Measurements from ENCODE around the gene NAALADL2. TPM values are rescaled to one million over a fixed set of nuclear protein-coding genes. Genes with fewer than 3 reads are reported as not detected.
A peak's percentile ranks its signal among the peaks of the same experiment; 100 is the strongest.

The NAALADL2 gene
- polyA plus RNA-seq, 1 donor, result 6.5 TPM

- DNase-seq, result no peak
- Histone ChIP-seq H3K9me3 (ENCODE audit: control insufficient read depth, low read depth, low read length) (no peaks in the 10 kb centered on the region), H3K36me3 (ENCODE audit: control insufficient read depth, insufficient read depth, low read length) (no peaks in the 10 kb centered on the region), H3K27ac (ENCODE audit: low read length) (no peak overlapping the region), H3K27me3 (ENCODE audit: control insufficient read depth, insufficient read depth, low read length) (no peaks in the 10 kb centered on the region), H3K4me1 (ENCODE audit: control insufficient read depth, insufficient read depth, low read length) (no peaks in the 10 kb centered on the region), H3K4me3 (ENCODE audit: low read length) (no peak overlapping the region)
- WGBS (ENCODE audit: insufficient coverage, low lambda C conversion rate), result 100% methylated on average over 2 of the region's 7 CpGs
Observed at GRCh38 chr3:174884776-174885568, 25.8 kb downstream of the NAALADL2 start.

DNA sequence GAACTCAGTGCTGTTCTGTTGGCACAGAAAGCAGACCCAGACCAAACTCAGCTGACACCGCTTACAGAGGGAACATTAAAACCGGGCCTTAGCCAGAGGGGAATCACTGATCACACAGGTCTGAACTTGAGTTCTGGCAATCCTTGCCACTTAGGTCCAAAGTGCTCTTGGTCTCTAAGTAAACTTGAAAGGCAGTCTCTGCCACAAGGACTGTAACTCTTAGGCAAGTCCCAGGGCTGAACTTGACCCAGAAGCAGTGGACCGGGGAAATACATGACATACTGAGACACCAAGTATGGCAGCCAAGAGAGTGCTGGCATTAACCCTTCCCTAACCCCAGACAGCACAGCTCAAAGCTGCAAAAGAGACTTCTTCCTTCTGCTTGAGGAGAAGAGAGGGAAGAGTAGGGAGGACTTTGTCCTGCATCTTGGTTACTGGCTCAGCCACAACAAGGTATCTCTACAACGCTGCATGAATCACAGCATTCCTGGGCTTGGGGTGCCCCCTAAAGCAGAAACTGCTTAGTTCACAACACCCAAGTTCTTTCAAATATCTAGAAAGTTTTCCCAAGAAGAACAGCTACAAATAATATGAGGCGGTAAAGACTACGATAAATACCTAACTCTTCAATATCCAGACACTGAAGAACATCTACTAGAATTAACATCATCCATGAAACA, 32.5 kb downstream of the NAALADL2 start:
- WGBS (ENCODE audit: insufficient coverage, low lambda C conversion rate), result no CpG with 5 or more reads among the region's 6 CpGs
- Histone ChIP-seq H3K27ac (ENCODE audit: low read length) (no peak overlapping the region), H3K4me3 (ENCODE audit: low read length) (no peak overlapping the region), H3K4me1 (ENCODE audit: control insufficient read depth, insufficient read depth, low read length) (no peaks in the 10 kb centered on the region), H3K36me3 (ENCODE audit: control insufficient read depth, insufficient read depth, low read length) (no peaks in the 10 kb centered on the region), H3K27me3 (ENCODE audit: control insufficient read depth, insufficient read depth, low read length) (no peaks in the 10 kb centered on the region), H3K9me3 (ENCODE audit: control insufficient read depth, low read depth, low read length) (peaks cover 8% of the 10 kb centered on the region)
- DNase-seq, result peak; percentile 4 to 14

- Histone ChIP-seq H3K4me1 (ENCODE audit: control insufficient read depth, insufficient read depth, low read length) (no peaks in the 10 kb centered on the region), H3K9me3 (ENCODE audit: control insufficient read depth, low read depth, low read length) (no peaks in the 10 kb centered on the region), H3K36me3 (ENCODE audit: control insufficient read depth, insufficient read depth, low read length) (no peaks in the 10 kb centered on the region), H3K4me3 (ENCODE audit: low read length) (no peak overlapping the region), H3K27ac (ENCODE audit: low read length) (no peak overlapping the region), H3K27me3 (ENCODE audit: control insufficient read depth, insufficient read depth, low read length) (no peaks in the 10 kb centered on the region)
- DNase-seq, result no peak
Observed at GRCh38 chr3:174907027-174907426, 47.9 kb downstream of the NAALADL2 start.

- 100% methylated on average over 3 of the region's 4 CpGs for WGBS (ENCODE audit: insufficient coverage, low lambda C conversion rate)
- no peaks in the 10 kb centered on the region for H3K4me1 ChIP-seq (ENCODE audit: control insufficient read depth, insufficient read depth, low read length)
- DNase-seq, result no peak
- no peaks in the 10 kb centered on the region for H3K9me3 ChIP-seq (ENCODE audit: control insufficient read depth, low read depth, low read length)
- H3K4me3 ChIP-seq (ENCODE audit: low read length), result no peak overlapping the region
- H3K36me3 ChIP-seq (ENCODE audit: control insufficient read depth, insufficient read depth, low read length), result no peaks in the 10 kb centered on the region
- no peak overlapping the region for H3K27ac ChIP-seq (ENCODE audit: low read length)
- H3K27me3 ChIP-seq (ENCODE audit: control insufficient read depth, insufficient read depth, low read length), result no peaks in the 10 kb centered on the region
Observed at GRCh38 chr3:174907628-174908407, 48.7 kb downstream of the NAALADL2 start.

DNA sequence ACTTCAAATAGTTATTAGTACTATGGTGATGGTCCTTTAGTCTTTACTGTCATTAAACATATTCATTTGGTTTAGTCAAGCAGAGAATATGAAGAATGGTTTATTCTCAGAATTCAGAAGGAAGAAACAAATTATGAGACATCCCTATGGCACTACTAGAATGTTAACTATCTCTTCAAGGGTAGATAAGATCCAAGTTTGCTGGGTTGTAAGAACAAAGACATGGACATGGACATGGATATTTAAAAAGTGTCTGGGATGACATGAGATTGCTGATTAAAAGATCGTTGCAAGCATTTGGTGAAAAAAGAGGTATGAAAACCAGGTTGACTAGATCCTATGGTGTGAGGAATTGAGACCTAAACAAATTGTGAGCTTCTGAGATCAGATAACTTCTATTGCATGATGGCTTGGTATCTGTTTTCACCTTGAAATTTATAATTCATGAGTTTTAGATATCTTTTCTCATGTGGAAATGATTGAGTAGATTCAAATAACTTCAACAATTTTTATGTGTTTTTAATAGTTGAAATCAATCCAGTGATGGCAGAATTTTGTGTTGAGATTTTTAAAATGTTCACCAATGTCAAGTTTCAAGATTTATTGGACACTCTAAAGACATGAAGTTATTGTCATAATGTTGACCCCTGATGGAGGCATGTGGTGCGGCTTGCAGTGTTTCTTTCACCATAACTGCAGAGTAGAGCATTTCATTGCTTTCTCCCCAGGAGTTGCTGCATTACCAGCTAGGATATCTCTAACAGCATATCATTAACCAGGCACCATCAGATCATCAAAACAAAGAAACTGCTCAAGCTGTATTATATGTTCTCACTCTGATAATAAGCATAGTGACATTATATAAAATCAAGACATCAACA, 72.6 kb downstream of the NAALADL2 start:
- no peak for DNase-seq
- H3K4me1 ChIP-seq (ENCODE audit: control insufficient read depth, insufficient read depth, low read length), result no peaks in the 10 kb centered on the region
- WGBS (ENCODE audit: insufficient coverage, low lambda C conversion rate), result 0% methylated on average over 2 of the region's 2 CpGs

GRCh38 chr3:174936590-174936989, 77.5 kb downstream of the NAALADL2 start:
- Histone ChIP-seq H3K27me3 (ENCODE audit: control insufficient read depth, insufficient read depth, low read length) (no peaks in the 10 kb centered on the region), H3K9me3 (ENCODE audit: control insufficient read depth, low read depth, low read length) (no peaks in the 10 kb centered on the region), H3K36me3 (ENCODE audit: control insufficient read depth, insufficient read depth, low read length) (no peaks in the 10 kb centered on the region), H3K4me3 (ENCODE audit: low read length) (no peak overlapping the region), H3K4me1 (ENCODE audit: control insufficient read depth, insufficient read depth, low read length) (no peaks in the 10 kb centered on the region), H3K27ac (ENCODE audit: low read length) (no peak overlapping the region)
- DNase-seq, result no peak
- WGBS (ENCODE audit: insufficient coverage, low lambda C conversion rate), result 100% methylated on average over 1 of the region's 4 CpGs

More for the DNA sequence above, 72.6 kb downstream of the NAALADL2 start:
- Histone ChIP-seq H3K9me3 (ENCODE audit: control insufficient read depth, low read depth, low read length) (no peaks in the 10 kb centered on the region), H3K4me3 (ENCODE audit: low read length) (no peak overlapping the region), H3K27ac (ENCODE audit: low read length) (no peak overlapping the region), H3K27me3 (ENCODE audit: control insufficient read depth, insufficient read depth, low read length) (no peaks in the 10 kb centered on the region), H3K36me3 (ENCODE audit: control insufficient read depth, insufficient read depth, low read length) (no peaks in the 10 kb centered on the region)

GRCh38 chr3:174937478-174937877, 78.3 kb downstream of the NAALADL2 start:
- Histone ChIP-seq H3K27me3 (ENCODE audit: control insufficient read depth, insufficient read depth, low read length) (no peaks in the 10 kb centered on the region), H3K4me3 (ENCODE audit: low read length) (no peak overlapping the region), H3K4me1 (ENCODE audit: control insufficient read depth, insufficient read depth, low read length) (no peaks in the 10 kb centered on the region), H3K27ac (ENCODE audit: low read length) (no peak overlapping the region), H3K36me3 (ENCODE audit: control insufficient read depth, insufficient read depth, low read length) (no peaks in the 10 kb centered on the region), H3K9me3 (ENCODE audit: control insufficient read depth, low read depth, low read length) (no peaks in the 10 kb centered on the region)
- DNase-seq, result no peak

GRCh38 chr3:174938102-174938501, 79.0 kb downstream of the NAALADL2 start:
- Histone ChIP-seq H3K27me3 (ENCODE audit: control insufficient read depth, insufficient read depth, low read length) (no peaks in the 10 kb centered on the region), H3K27ac (ENCODE audit: low read length) (no peak overlapping the region), H3K4me1 (ENCODE audit: control insufficient read depth, insufficient read depth, low read length) (no peaks in the 10 kb centered on the region), H3K36me3 (ENCODE audit: control insufficient read depth, insufficient read depth, low read length) (no peaks in the 10 kb centered on the region), H3K4me3 (ENCODE audit: low read length) (no peak overlapping the region), H3K9me3 (ENCODE audit: control insufficient read depth, low read depth, low read length) (no peaks in the 10 kb centered on the region)
- no peak for DNase-seq
- 67% methylated on average over 3 of the region's 4 CpGs for WGBS (ENCODE audit: insufficient coverage, low lambda C conversion rate)

DNA sequence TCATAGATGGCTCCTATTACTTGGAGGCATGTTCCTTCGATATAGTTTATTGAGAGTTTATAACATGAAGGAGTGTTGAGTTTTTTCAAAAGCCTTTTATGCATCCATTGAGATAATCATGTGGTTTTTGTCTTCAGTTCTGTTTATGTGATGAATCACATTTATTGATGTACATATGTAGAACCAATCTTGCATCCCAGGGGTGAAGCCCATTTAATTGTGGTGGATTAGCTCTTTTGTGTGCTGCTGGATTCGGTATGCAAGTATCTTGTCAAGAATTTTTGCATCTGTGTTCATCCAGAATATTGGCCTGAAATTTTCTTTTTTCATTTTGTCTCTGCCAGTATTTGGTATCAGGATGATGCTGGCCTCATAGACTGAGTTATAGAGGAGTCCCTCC, 81.0 kb downstream of the NAALADL2 start:
- no peaks in the 10 kb centered on the region for H3K27me3 ChIP-seq (ENCODE audit: control insufficient read depth, insufficient read depth, low read length)
- WGBS (ENCODE audit: insufficient coverage, low lambda C conversion rate), result no CpG with 5 or more reads among the region's 2 CpGs

GRCh38 chr3:174945276-174945675, 86.1 kb downstream of the NAALADL2 start:
- Histone ChIP-seq H3K27ac (ENCODE audit: low read length) (no peak overlapping the region), H3K27me3 (ENCODE audit: control insufficient read depth, insufficient read depth, low read length) (no peaks in the 10 kb centered on the region), H3K36me3 (ENCODE audit: control insufficient read depth, insufficient read depth, low read length) (no peaks in the 10 kb centered on the region), H3K4me1 (ENCODE audit: control insufficient read depth, insufficient read depth, low read length) (no peaks in the 10 kb centered on the region), H3K9me3 (ENCODE audit: control insufficient read depth, low read depth, low read length) (no peaks in the 10 kb centered on the region), H3K4me3 (ENCODE audit: low read length) (no peak overlapping the region)
- DNase-seq, result no peak
- WGBS (ENCODE audit: insufficient coverage, low lambda C conversion rate), result 90% methylated on average over 2 of the region's 2 CpGs

More for the DNA sequence above, 81.0 kb downstream of the NAALADL2 start:
- Histone ChIP-seq H3K27ac (ENCODE audit: low read length) (no peak overlapping the region), H3K4me1 (ENCODE audit: control insufficient read depth, insufficient read depth, low read length) (no peaks in the 10 kb centered on the region), H3K4me3 (ENCODE audit: low read length) (no peak overlapping the region), H3K36me3 (ENCODE audit: control insufficient read depth, insufficient read depth, low read length) (no peaks in the 10 kb centered on the region), H3K9me3 (ENCODE audit: control insufficient read depth, low read depth, low read length) (no peaks in the 10 kb centered on the region)
- DNase-seq, result no peak

Data from large intestine (tissue), 3 donors.